Measurements from ENCODE around the gene RAD51B. TPM values are rescaled to one million over a fixed set of nuclear protein-coding genes. Genes with fewer than 3 reads are reported as not detected.
A peak's percentile ranks its signal among the peaks of the same experiment; 100 is the strongest.

The RAD51B gene
- total RNA-seq, 3 donors from 2014 or later: 10.6 to 77.6 (median 33.8) TPM

DNA sequence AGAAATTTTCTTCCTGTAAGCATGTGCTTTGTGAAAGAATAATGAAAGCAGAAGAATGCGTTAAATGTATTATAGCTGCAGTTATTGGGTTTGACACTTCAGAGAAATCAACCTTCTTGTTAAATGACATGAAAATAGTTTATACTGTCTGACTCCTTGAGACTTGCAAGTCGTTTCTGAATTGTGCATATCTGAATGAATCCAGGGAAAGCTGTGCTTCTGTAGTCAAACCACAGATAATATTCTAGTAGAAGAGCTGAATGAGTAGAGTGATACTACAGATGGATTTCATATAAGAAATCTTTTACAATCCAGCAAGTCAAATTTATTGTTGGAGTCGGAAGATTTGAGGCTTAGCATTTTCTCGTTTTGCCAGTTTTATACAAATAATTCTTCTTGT, 343.3 kb downstream of the RAD51B start:
- Histone ChIP-seq H3K9me3 (no peaks in the 10 kb centered on the region), H3K27me3 (no peaks in the 10 kb centered on the region), H3K4me3 (no peak overlapping the region), H3K27ac (peak overlapping the region in 1 of 2 donors; percentile 13), H3K4me1 (peaks cover 0 to 3% of the 10 kb centered on the region in 2 donors), H3K36me3 (no peaks in the 10 kb centered on the region)
- TF ChIP-seq POLR2A (IDR thresholded peaks at IDR 0.05) (no peak), POLR2AphosphoS5 (IDR thresholded peaks at IDR 0.05) (no peak)
- DNase-seq (ENCODE audit: low spot score in 2 of 2): no peak
- intact Hi-C loops (cut with DNase I; ENCODE audit: low total_unique reads): loop anchor here (5.0 kb wide), 1 partner anchor 624 kb away; no protein-coding TSS in a partner anchor

- intact Hi-C loops (cut with DNase I; ENCODE audit: low total_unique reads): loop anchor here (5.0 kb wide), 1 partner anchor 623 kb away; no protein-coding TSS in a partner anchor
- peak overlapping the region; percentile 73 to 83 for H3K27ac ChIP-seq
- H3K4me1 ChIP-seq: peaks cover 0 to 3% of the 10 kb centered on the region in 2 donors
Measured at GRCh38 chr14:68164711-68165113, 345.1 kb downstream of the RAD51B start.

DNA sequence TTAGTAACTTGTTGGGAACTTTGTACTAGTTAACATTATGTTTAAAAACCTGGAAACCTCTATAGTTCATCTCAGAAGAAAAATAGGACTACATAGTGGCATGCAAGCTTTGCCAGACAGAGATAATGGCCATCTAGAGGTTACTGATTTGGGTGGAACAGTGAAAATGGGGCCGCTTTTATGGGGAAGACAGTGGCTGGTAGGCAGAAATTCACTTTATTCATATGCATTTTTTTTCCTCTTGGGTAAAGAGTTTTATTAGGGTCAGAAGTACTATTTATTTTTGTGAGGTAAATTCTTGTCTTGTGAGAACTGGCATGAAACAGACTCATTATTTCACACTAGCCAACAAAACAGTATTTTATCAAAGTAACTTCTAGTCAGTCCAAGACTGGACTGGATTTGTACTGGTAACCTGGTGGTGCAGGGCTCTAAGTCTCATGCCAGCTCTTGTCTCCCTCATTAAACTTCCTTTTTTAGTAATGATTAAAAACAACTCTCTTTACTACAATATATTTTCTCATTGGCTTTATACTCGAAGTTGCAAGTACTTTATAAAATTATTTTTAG, 345.8 kb downstream of the RAD51B start:
- no peaks in the 10 kb centered on the region for H3K36me3 ChIP-seq
- no peaks in the 10 kb centered on the region for H3K9me3 ChIP-seq
- no peaks in the 10 kb centered on the region for H3K27me3 ChIP-seq
- intact Hi-C loops (cut with DNase I; ENCODE audit: low total_unique reads): no loop called here
- H3K27ac ChIP-seq: peak overlapping the region; percentile 73 to 83
- no peak overlapping the region for H3K4me3 ChIP-seq
- peaks cover 0 to 3% of the 10 kb centered on the region in 2 donors for H3K4me1 ChIP-seq
- TF ChIP-seq CTCF (IDR thresholded peaks at IDR 0.05): no peak
- no peak for TF ChIP-seq POLR2AphosphoS5 (IDR thresholded peaks at IDR 0.05)
- TF ChIP-seq POLR2A (IDR thresholded peaks at IDR 0.05): no peak
- DNase-seq (ENCODE audit: low spot score in 2 of 2): no peak

More at GRCh38 chr14:68164711-68165113, 345.1 kb downstream of the RAD51B start:
- H3K36me3 ChIP-seq: no peaks in the 10 kb centered on the region
- DNase-seq (ENCODE audit: low spot score in 2 of 2): no peak
- H3K9me3 ChIP-seq: no peaks in the 10 kb centered on the region
- TF ChIP-seq CTCF (IDR thresholded peaks at IDR 0.05) (no peak), POLR2AphosphoS5 (IDR thresholded peaks at IDR 0.05) (no peak), POLR2A (IDR thresholded peaks at IDR 0.05) (no peak)
- no peaks in the 10 kb centered on the region for H3K27me3 ChIP-seq
- no peak overlapping the region for H3K4me3 ChIP-seq

DNA sequence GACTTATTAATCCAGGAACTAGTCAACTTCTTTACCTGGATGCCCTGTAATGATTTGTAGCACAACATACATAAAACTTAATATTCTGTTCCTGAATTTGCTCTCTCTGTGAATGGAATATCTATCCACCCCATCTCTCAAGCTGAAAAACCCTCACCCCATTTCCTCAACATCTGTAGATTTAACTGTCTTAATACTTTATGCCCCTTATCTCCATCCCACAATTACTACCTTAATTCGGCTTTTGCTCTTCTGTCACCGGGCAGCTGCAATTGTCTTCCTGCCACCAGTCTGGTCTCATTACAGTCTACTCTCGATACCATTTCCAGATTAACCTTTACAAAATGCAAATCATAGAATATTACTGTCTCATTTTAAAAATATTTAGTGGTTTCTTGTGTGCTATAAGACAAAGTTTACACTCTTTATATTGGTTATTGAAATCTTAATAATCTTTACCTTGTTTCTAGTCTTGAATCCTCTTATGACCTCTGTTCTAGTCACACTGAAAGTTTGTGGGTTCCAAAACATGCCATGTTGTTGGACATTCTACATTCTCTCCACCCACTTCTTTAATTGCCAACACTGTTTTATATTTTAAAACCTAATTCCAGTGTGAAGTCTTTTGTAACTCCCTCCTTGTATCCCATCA, 347.3 kb downstream of the RAD51B start:
- intact Hi-C loops (cut with DNase I; ENCODE audit: low total_unique reads): no loop called here
- Histone ChIP-seq H3K4me3 (no peak overlapping the region), H3K36me3 (no peaks in the 10 kb centered on the region), H3K4me1 (peaks cover 0 to 4% of the 10 kb centered on the region in 2 donors), H3K27me3 (no peaks in the 10 kb centered on the region), H3K27ac (peak overlapping the region; percentile 11 to 45), H3K9me3 (no peaks in the 10 kb centered on the region)
- no peak for TF ChIP-seq CTCF (IDR thresholded peaks at IDR 0.05)
- no peak for DNase-seq (ENCODE audit: low spot score in 2 of 2)

DNA sequence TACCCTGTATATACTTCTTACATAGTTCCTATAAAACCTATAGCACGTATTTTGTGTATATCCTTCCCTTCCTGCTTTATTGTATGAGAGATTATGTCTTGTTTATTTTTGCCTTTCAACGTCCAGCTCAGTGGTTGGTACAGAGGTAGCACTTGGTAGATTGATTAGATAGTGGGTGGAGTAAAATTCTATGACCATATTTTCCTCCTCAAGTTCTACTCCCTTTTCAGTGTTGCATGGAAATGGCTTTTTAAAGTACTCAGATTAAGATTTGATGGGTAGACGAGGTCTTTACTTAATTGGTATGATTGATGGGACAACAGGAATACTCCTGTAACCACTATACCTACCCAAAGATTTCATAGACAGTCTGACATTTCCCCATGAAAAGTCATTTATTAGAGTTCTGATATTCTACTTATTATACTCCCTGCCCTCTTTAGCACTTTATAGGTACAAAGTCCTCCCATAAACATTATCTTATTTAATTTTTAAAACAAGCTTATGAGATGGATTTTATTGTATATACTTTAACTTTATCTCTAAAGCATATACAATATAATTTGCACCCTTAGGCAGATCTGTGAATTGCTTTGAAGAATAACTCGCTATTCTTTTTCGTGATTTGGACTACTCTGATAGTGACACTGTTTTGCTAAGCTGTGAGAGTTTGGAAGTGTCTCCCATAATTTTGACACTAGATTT, 348.0 kb downstream of the RAD51B start:
- H3K27me3 ChIP-seq: no peaks in the 10 kb centered on the region
- no peaks in the 10 kb centered on the region for H3K36me3 ChIP-seq
- peaks cover 0 to 8% of the 10 kb centered on the region in 2 donors for H3K4me1 ChIP-seq
- DNase-seq (ENCODE audit: low spot score in 2 of 2): no peak
- H3K9me3 ChIP-seq: no peaks in the 10 kb centered on the region
- H3K27ac ChIP-seq: peak overlapping the region in 1 of 2 donors; percentile 10
- H3K4me3 ChIP-seq: no peak overlapping the region
- intact Hi-C loops (cut with DNase I; ENCODE audit: low total_unique reads): no loop called here
- TF ChIP-seq POLR2A (IDR thresholded peaks at IDR 0.05): no peak
- TF ChIP-seq POLR2AphosphoS5 (IDR thresholded peaks at IDR 0.05): no peak
- no peak for TF ChIP-seq CTCF (IDR thresholded peaks at IDR 0.05)
